Heart right ventricle (tissue), 16 donors: ENCODE data around the gene LRRC55. TPM values are rescaled to one million over a fixed set of nuclear protein-coding genes. Genes with fewer than 3 reads are reported as not detected.

Experiments
- ATAC-seq, 8 donors: fragments of 200-7000 bp; cut with Tn5 transposase; one replicate each; pipeline ENCODE4 v1.9.1; 2020; ENCODE audit warnings: mild to moderate bottlenecking in 8 of 8, moderate library complexity in 8 of 8, moderate number of reproducible peaks in 1 of 8
- DNase-seq, 2 donors: peaks; one replicate each; pipeline ENCODE4 v3.0.0-alpha.2; 2020
- H3K27ac ChIP-seq, 10 donors: fragments of 200-600 bp; sonication (generic) in 2 of 10; one replicate each; pipeline versions ENCODE4 v1.5.0 to v1.8.0; 2020 to 2022; ENCODE audit warnings: mild to moderate bottlenecking in 3 of 10
- H3K27me3 ChIP-seq, 7 donors: fragments of 200-600 bp; one replicate each; pipeline ENCODE4 v1.8.0; 2021 to 2022; ENCODE audit warnings: mild to moderate bottlenecking in 2 of 7
- H3K36me3 ChIP-seq, 9 donors: fragments of 200-600 bp; sonication (generic) in 1 of 9; one replicate each; pipeline versions ENCODE4 v1.5.0 to v1.8.0; 2020 to 2022; ENCODE audit warnings: mild to moderate bottlenecking in 2 of 9
- H3K4me1 ChIP-seq, 9 donors: fragments of 200-600 bp; sonication (generic) in 1 of 9; one replicate each; pipeline versions ENCODE4 v1.5.0 to v1.8.0; 2020 to 2022; ENCODE audit warnings: mild to moderate bottlenecking in 4 of 9
- H3K4me3 ChIP-seq, 10 donors: fragments of 200-600 bp; sonication (generic) in 2 of 10; one replicate each; pipeline versions ENCODE4 v1.5.0 to v1.8.0; 2020 to 2022; ENCODE audit warnings: mild to moderate bottlenecking in 7 of 10, moderate library complexity in 2 of 10
- H3K9me3 ChIP-seq, 11 donors: fragments of 200-600 bp in 10 of 11; sonication (generic) in 2 of 11; one replicate each; pipeline versions ENCODE4 v1.5.0 to v1.8.0; 2013 to 2022; ENCODE audit warnings: mild to moderate bottlenecking in 2 of 11, control low read depth in 1 of 11, moderate library complexity in 1 of 11
- CTCF ChIP-seq, 9 donors: fragments of 200-600 bp; sonication (generic) in 2 of 9; IDR thresholded peaks; one replicate each; pipeline versions ENCODE4 v1.5.0 to v1.8.0; 2021 to 2022; ENCODE audit warnings: antibody characterized with exemption in 9 of 9, mild to moderate bottlenecking in 5 of 9, moderate library complexity in 1 of 9
- WGBS, 2 donors: extraction: QIAGEN DNeasy Blood & Tissue Kit; methylation state at CpG; one replicate each; pipeline ENCODE4 v1.1.7; 2013; ENCODE audit warnings: inconsistent platforms in 1 of 2; 5-methylcytosine and 5-hydroxymethylcytosine counted together
- intact Hi-C, 10 donors: fragments of 100-400 bp; cut with DNase I; formaldehyde crosslinking; loops; one replicate each; pipeline versions ENCODE4 v1.11.1 to v1.14.2; 2022
- polyA plus RNA-seq, 2 donors: library from polyadenylated mRNA; stranded (reverse); fragments of 200-250 nt; gene quantifications; one replicate each; pipeline ENCODE4 v1.2.3, GENCODE V29; 2013
- total RNA-seq, 10 donors: library from RNA; stranded (reverse); fragmentation: NEBNext Ultra II Directional in 3 of 10; extraction: Animal tissue kit (Norgen Biotek cat#: 25700) in 3 of 10; gene quantifications; one replicate each; pipeline versions ENCODE4 v1.2.1 to v1.2.4, GENCODE V29; 2021 to 2023
- donor health status: Arrhythmogenic right ventricular cardiomyopathy.
- donor health status: ischemic (EF 13 %, LVEDD 7.1; RV severe dilation, severe dysfunction).
- donor health status: healthy with polysubstance abuse.
- donor health status: DM: no; HTN: yes; CAD: no.
- donor health status: DM: no; HTN: no; CAD: no.
- donor health status: ischemic (EF 25% LVEDD 6.9; RV normal size, moderate dysfunction).
- donor health status: ischemic (EF 25% LVEDD 5.7; RV mildly dilated, moderate dysfunction).
- donor health status: healthy.
- donor health status: DM: yes; HTN: yes; CAD: no.
- donor health status: Ischemic cardiomyopathy.
- donor health status: ischemic (EF 35%, LVEDD 5.7; RV mildly dilated, moderate dysfunction).
- donor health status: nonischemic (EF 11% LVEDD 7.7; RV severe dilation, severe dysfunction).
- donor health status: DM: yes; HTN: yes; CAD: no.
- donor health status: PGD.
- donor health status: ischemic (EF 29% LVEDD 5.4; RV normal size, mild dysfunction).
- donor health status: nonischemic (EF 23%, LVEDD 6.1; RV moderate dilation, normal function).

The LRRC55 gene
- total and polyA plus RNA-seq, 12 donors, result 0.04 to 0.53 (median 0.20) TPM; not detected in 1

- TF ChIP-seq CTCF (IDR thresholded peaks at IDR 0.05), result no peak
- Histone ChIP-seq H3K9me3 (no peaks in the 10 kb centered on the region), H3K27me3 (peaks cover 0 to 42% (median 7%) of the 10 kb centered on the region in 7 donors), H3K36me3 (no peaks in the 10 kb centered on the region), H3K4me1 (peaks cover 3 to 56% (median 35%) of the 10 kb centered on the region in 9 donors), H3K27ac (peak overlapping the region in 7 of 10 donors; percentile 31 to 76 (median 64)), H3K4me3 (no peak overlapping the region)
- 57 to 64% methylated on average over 5 of the region's 5 CpGs for WGBS, 2 donors
- intact Hi-C loops, result no loop called here
- DNase-seq, result no peak
- ATAC-seq, result peak in 1 of 8 donors; percentile 7
These were observed 48.6 kb downstream of the LRRC55 start for GRCh38 chr11:57230316-57230715.

GRCh38 chr11:57230791-57231538 is 49.2 kb downstream of the LRRC55 start:
- peak overlapping the region in 7 of 10 donors; percentile 31 to 76 (median 64) for H3K27ac ChIP-seq
- intact Hi-C loops, result no loop called here

GRCh38 chr11:57231539-57232253 is 49.9 kb downstream of the LRRC55 start:
- WGBS, 2 donors, result 25 to 39% methylated on average over 3 of the region's 3 CpGs
- Histone ChIP-seq H3K27ac (peak overlapping the region in 6 of 10 donors; percentile 58 to 76 (median 67)), H3K4me1 (peaks cover 3 to 56% (median 35%) of the 10 kb centered on the region in 9 donors), H3K27me3 (peaks cover 0 to 53% (median 19%) of the 10 kb centered on the region in 7 donors), H3K36me3 (no peaks in the 10 kb centered on the region), H3K4me3 (no peak overlapping the region), H3K9me3 (no peaks in the 10 kb centered on the region)
- DNase-seq (no peak), ATAC-seq (peak in 1 of 8 donors; percentile 12)
- no peak for TF ChIP-seq CTCF (IDR thresholded peaks at IDR 0.05)
- intact Hi-C loops, result no loop called here

More at GRCh38 chr11:57230791-57231538, 49.2 kb downstream of the LRRC55 start:
- Histone ChIP-seq H3K4me1 (peaks cover 3 to 56% (median 35%) of the 10 kb centered on the region in 9 donors), H3K4me3 (no peak overlapping the region), H3K36me3 (no peaks in the 10 kb centered on the region), H3K9me3 (no peaks in the 10 kb centered on the region), H3K27me3 (peaks cover 0 to 47% (median 14%) of the 10 kb centered on the region in 7 donors)
- 24 to 30% methylated on average over 18 of the region's 18 CpGs for WGBS, 2 donors
- DNase-seq, result no peak
- TF ChIP-seq CTCF (IDR thresholded peaks at IDR 0.05), result no peak
- peak; percentile 39 to 78 (median 48) for ATAC-seq

GRCh38 chr11:57233702-57234101 is 51.9 kb downstream of the LRRC55 start:
- intact Hi-C loops, result no loop called here
- no peaks in the 10 kb centered on the region for H3K36me3 ChIP-seq
- H3K4me3 ChIP-seq, result peak overlapping the region in 7 of 10 donors; percentile 3 to 66 (median 57)
- 39 to 46% methylated on average over 5 of the region's 5 CpGs for WGBS, 2 donors
- peaks cover 0 to 52% (median 23%) of the 10 kb centered on the region in 9 donors for H3K4me1 ChIP-seq
- H3K9me3 ChIP-seq, result no peaks in the 10 kb centered on the region
- peak overlapping the region in 7 of 10 donors; percentile 56 to 89 (median 77) for H3K27ac ChIP-seq
- ATAC-seq (no peak), DNase-seq (no peak)
- peaks cover 0 to 61% (median 23%) of the 10 kb centered on the region in 7 donors for H3K27me3 ChIP-seq
- TF ChIP-seq CTCF (IDR thresholded peaks at IDR 0.05), result no peak
